NCI-H187 (cell line): Measurements from ENCODE around the gene FLT1.

Source experiments
- DNase-seq, 2 experiments: peaks; one replicate each; lab custom pipeline; 2025; lab: John Stamatoyannopoulos, UW

FLT1 gene

GRCh38 chr13:28494778-28495537, at the start of gene FLT1:
TSS of gene FLT1 (minus strand) at chr13:28495128. CDS start at chr13:28494843, 285 bp downstream.
- no peak for DNase-seq

GRCh38 chr13:28544026-28544425, 49.1 kb upstream of the FLT1 start:
- no peak for DNase-seq

GRCh38 chr13:28542804-28543203, 47.9 kb upstream of the FLT1 start:
- DNase-seq = no peak

GRCh38 chr13:28541966-28542365, 47.0 kb upstream of the FLT1 start:
- no peak for DNase-seq

GRCh38 chr13:28540612-28541011, 45.7 kb upstream of the FLT1 start:
- DNase-seq = no peak

- no peak for DNase-seq
Observed at GRCh38 chr13:28539625-28540286, 44.8 kb upstream of the FLT1 start.

- DNase-seq = no peak
Observed at GRCh38 chr13:28538932-28539331, 44.0 kb upstream of the FLT1 start.

- no peak for DNase-seq
Observed at GRCh38 chr13:28537171-28537570, 42.2 kb upstream of the FLT1 start.

GRCh38 chr13:28536371-28536770, 41.4 kb upstream of the FLT1 start:
- DNase-seq = no peak

- no peak for DNase-seq
Observed at GRCh38 chr13:28535734-28536133, 40.8 kb upstream of the FLT1 start.

- no peak for DNase-seq
Observed at GRCh38 chr13:28534801-28535200, 39.9 kb upstream of the FLT1 start.

GRCh38 chr13:28534210-28534609, 39.3 kb upstream of the FLT1 start:
- no peak for DNase-seq

GRCh38 chr13:28533441-28534166, 38.7 kb upstream of the FLT1 start:
- no peak for DNase-seq

- no peak for DNase-seq
Observed at GRCh38 chr13:28533125-28533436, 38.2 kb upstream of the FLT1 start.

- no peak for DNase-seq
Observed at GRCh38 chr13:28532388-28533124, 37.6 kb upstream of the FLT1 start.

- DNase-seq = no peak
Observed at GRCh38 chr13:28531845-28532387, 37.0 kb upstream of the FLT1 start.

- DNase-seq = no peak
Observed at GRCh38 chr13:28531077-28531844, 36.3 kb upstream of the FLT1 start.

- no peak for DNase-seq
Observed at GRCh38 chr13:28530729-28531076, 35.8 kb upstream of the FLT1 start.

- no peak for DNase-seq
Observed at GRCh38 chr13:28529836-28530235, 34.9 kb upstream of the FLT1 start.

- no peak for DNase-seq
Observed at GRCh38 chr13:28528848-28529247, 33.9 kb upstream of the FLT1 start.

- no peak for DNase-seq
Observed at GRCh38 chr13:28528388-28528787, 33.5 kb upstream of the FLT1 start.
